Fibroblast of the aortic adventitia (primary cell): ENCODE measurements around the gene UBL7. TPM values are rescaled to one million over a fixed set of nuclear protein-coding genes. Genes with fewer than 3 reads are reported as not detected.

Source experiments
- DNase-seq: peaks from one replicate; pipeline ENCODE4 v3.0.0-alpha.2; 2010; ENCODE audit warnings: low read depth
- H3K4me3 ChIP-seq: 2 replicates; pipeline ENCODE4 v1.5.1; 2011; ENCODE audit warnings: low read depth, mild to moderate bottlenecking, control low read depth, low read length, moderate library complexity
- total RNA-seq: library from RNA; depleted of rRNA; stranded (reverse); fragments of >200 nt; gene quantifications from 2 replicates; pipeline ENCODE4 v1.2.3, GENCODE V29; 2012; ENCODE audit warnings: low replicate concordance
- TF ChIP-seq, protein P1 (sequence below): IDR thresholded peaks from 2 replicates; pipeline ENCODE4 v1.5.1; 2011; ENCODE audit warnings: mild to moderate bottlenecking, low read length, control low read depth, inconsistent platforms; ENCODE audit not compliant: insufficient read depth

UBL7 gene, protein sequence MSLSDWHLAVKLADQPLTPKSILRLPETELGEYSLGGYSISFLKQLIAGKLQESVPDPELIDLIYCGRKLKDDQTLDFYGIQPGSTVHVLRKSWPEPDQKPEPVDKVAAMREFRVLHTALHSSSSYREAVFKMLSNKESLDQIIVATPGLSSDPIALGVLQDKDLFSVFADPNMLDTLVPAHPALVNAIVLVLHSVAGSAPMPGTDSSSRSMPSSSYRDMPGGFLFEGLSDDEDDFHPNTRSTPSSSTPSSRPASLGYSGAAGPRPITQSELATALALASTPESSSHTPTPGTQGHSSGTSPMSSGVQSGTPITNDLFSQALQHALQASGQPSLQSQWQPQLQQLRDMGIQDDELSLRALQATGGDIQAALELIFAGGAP
- total RNA-seq, result 50.3 and 52.2 TPM in 2 replicates

DNA sequence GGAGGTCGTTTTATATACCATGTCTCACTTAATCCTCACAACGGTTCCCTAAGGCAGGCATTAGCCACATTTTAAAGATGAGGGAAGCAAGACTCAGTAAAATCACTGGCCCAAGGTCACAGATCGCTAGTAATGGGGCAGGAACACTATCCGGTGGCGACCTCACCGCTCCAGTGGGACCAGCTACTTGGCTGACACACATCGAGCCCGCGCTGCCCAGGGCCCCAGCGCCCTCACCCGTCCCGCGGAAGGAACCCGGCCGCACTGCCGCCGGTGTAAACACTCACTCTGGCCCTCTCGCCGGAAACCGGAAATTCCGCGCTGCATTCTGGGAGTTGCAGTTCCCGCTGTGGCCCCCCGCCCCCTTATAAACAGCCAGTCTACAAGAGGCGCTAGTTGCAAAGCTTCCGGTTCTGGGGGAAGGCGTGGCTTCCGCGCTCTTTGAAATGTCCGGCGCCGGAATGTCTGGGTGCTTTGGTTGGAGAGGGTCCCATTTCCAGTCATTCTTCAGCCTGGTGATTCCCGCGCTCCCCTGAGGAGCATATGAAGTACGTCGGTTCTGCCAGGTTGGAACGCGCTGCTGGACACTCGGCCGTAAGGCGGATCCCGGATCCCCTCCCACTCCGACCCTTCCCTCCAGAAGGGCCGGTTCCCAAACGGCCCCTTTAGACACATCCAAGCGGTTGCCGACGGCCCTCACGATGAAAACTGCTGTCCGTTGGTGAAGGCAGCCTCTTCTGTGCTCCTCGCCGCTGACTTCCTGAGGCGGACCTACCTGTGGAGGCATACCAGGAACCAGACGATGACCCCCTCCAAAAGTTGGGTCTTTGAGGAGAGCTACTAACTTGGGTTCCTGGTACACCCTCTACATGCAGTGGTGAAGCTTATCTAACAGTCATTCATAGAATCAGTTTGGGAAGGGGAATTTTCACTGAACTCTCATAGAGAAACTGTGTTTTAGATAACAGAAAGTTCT is at the start of gene UBL7:
UBL7 (minus strand) TSS at position 290 of the 976 bp plus-strand sequence. CDS start 2,293 bp downstream, outside the sequence.
- peak; percentile 94 for DNase-seq
- H3K4me3 ChIP-seq, result peak within 1 kb of the TSS; percentile 93
- TF ChIP-seq, protein P1, sequence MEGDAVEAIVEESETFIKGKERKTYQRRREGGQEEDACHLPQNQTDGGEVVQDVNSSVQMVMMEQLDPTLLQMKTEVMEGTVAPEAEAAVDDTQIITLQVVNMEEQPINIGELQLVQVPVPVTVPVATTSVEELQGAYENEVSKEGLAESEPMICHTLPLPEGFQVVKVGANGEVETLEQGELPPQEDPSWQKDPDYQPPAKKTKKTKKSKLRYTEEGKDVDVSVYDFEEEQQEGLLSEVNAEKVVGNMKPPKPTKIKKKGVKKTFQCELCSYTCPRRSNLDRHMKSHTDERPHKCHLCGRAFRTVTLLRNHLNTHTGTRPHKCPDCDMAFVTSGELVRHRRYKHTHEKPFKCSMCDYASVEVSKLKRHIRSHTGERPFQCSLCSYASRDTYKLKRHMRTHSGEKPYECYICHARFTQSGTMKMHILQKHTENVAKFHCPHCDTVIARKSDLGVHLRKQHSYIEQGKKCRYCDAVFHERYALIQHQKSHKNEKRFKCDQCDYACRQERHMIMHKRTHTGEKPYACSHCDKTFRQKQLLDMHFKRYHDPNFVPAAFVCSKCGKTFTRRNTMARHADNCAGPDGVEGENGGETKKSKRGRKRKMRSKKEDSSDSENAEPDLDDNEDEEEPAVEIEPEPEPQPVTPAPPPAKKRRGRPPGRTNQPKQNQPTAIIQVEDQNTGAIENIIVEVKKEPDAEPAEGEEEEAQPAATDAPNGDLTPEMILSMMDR, result peak; percentile 37

DNA sequence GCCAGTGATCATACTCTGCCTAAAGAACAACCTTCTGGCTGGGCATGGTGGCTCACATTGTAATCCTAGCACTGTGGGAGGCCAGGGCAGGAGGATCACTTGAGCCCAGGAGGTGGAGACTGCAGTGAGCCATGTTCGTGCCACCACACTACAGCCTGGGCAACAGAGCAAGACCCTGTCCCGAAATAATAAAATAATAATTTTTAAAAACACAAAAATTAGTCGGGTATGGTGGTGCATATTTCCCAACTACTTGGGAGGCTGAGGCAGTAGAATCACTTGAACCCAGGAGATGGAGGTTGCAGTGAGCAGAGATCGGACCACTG is 45.5 kb upstream of the UBL7 start:
- TF ChIP-seq, protein P1, result no peak
- H3K4me3 ChIP-seq, result no peak overlapping the region
- no peak for DNase-seq

DNA sequence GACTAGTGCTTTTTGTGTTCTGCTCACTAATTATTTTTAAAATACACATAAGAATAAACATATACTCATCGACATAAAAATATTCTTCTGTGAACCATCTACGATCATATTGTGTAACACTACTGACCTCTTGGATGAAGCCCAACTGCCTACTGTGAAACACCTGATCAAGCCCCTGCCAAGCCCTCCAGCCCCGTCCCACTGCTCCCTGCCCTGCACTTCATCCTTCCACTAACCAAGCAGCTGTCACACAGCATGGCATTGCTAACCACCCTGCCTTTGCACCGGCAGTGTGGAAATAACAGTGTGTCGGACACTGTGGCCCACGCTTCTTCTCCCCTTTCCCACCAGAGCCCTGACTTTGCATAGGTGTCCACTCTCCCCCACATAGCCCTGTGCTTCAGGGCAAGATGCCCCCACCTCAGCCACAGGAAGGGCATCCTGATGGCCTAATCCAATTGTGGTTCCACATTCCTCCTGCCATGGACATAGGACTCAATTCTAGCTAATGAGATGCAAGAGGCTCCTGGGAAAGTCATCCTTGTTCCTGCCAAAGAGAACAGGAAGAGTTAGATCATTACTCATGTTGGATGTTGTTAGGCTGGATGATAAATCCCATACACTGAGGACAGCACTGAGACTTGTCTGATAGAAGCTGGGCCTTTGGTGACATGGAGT is 45.0 kb upstream of the UBL7 start:
- DNase-seq, result peak; percentile 25
- TF ChIP-seq, protein P1, result no peak
- H3K4me3 ChIP-seq, result no peak overlapping the region

DNA sequence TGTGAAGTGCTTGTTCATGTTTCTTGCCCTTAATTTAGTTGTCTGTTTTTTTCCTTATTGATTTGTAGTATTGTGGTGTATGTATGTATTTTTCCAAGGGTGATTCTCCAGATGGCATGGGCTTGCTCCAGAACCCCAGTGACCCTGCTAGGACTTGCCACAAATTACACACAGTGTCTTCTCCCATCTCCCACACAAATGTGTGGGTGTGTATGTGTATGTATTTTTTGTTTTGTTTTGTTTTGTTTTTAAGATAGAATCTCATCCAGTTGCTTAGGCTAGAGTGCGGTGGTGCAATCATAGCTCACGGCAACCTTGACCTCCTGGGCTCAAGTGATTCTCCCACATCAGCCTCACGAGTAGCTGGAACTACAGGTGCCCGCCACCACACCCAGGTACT is 43.9 kb upstream of the UBL7 start:
- TF ChIP-seq, protein P1, result no peak
- no peak overlapping the region for H3K4me3 ChIP-seq
- DNase-seq, result no peak

DNA sequence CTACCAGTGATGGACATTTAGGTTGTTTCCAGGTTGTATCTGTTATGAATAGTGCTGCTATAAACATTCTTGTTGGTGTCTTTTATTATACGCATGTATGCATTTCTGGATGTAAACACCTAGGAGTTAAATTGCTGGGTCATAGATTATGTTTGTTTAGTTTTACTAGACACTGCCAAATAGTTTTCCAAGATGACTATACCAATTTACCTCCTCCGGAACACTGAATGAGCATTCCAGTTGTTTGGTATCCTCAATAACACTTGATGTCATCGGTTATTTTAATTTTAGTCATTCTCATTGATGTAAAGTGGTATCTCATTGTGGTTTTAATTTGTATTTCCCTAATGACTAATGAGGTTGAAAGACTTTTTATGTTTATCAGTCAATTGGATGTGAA is 43.5 kb upstream of the UBL7 start:
- DNase-seq, result no peak
- no peak overlapping the region for H3K4me3 ChIP-seq
- TF ChIP-seq, protein P1, result no peak

DNA sequence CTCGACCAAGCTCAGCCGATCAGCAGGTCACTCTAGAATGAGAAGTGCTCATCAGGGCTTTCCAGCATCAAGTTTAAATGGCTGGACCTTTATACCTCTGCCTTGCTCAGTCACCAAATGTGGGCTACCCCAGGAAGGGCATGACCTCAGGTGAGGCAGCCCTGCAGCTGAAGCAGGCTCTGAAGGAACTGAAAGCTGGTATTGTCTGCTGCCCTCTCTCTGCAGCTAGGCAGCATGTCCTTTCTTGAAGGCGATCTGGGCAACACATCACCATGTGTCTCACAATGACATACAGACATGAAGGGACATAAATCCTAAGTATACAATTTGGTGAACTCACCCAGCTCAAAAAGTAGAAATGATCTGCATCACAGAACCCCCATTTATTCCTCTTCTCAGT is 41.3 kb upstream of the UBL7 start:
- TF ChIP-seq, protein P1, result no peak
- no peak overlapping the region for H3K4me3 ChIP-seq
- DNase-seq, result no peak
